Left ventricle myocardium inferior (tissue), 1 donor: ENCODE measurements around the gene ARHGEF4. TPM values are rescaled to one million over a fixed set of nuclear protein-coding genes. Genes with fewer than 3 reads are reported as not detected.

ENCODE experiments used
- DNase-seq: peaks from one replicate; pipeline ENCODE4 v3.0.0-alpha.2; 2020
- H3K27ac ChIP-seq: fragments of 200-600 bp; replicated peaks from 2 replicates; pipeline ENCODE4 v1.8.0; 2021
- H3K27me3 ChIP-seq: fragments of 200-600 bp; 2 replicates; pipeline ENCODE4 v1.8.0; 2021; ENCODE audit warnings: low read depth
- H3K36me3 ChIP-seq: fragments of 200-600 bp; 2 replicates; pipeline ENCODE4 v1.8.0; 2021
- H3K4me1 ChIP-seq: fragments of 200-600 bp; 2 replicates; pipeline ENCODE4 v1.8.0; 2021
- H3K4me3 ChIP-seq: fragments of 200-600 bp; 2 replicates; pipeline ENCODE4 v1.8.0; 2021; ENCODE audit warnings: mild to moderate bottlenecking, moderate library complexity
- H3K9me3 ChIP-seq: fragments of 200-600 bp; replicated peaks from 2 replicates; pipeline ENCODE4 v1.8.0; 2021
- intact Hi-C: fragments of 100-400 bp; cut with micrococcal nuclease; formaldehyde crosslinking; loops from one replicate; pipeline ENCODE4 v1.11.0; 2022
- total RNA-seq: library from RNA; stranded (reverse); fragmentation: NEBNext Ultra II Directional; extraction: Animal tissue kit (Norgen Biotek cat#: 25700); gene quantifications from one replicate; pipeline ENCODE4 v1.2.1, GENCODE V29; 2021
- TF ChIP-seq, protein P1 (sequence below): fragments of 200-600 bp; IDR thresholded peaks from 2 replicates; pipeline ENCODE4 v1.8.0; 2021; ENCODE audit warnings: antibody characterized with exemption, mild to moderate bottlenecking, borderline replicate concordance
- donor health status: DM: no; HTN: yes; CAD: no; lungs with severe emphysema.

The ARHGEF4 gene
- total RNA-seq, 1 donor from 2014 or later, result 5.3 TPM

DNA sequence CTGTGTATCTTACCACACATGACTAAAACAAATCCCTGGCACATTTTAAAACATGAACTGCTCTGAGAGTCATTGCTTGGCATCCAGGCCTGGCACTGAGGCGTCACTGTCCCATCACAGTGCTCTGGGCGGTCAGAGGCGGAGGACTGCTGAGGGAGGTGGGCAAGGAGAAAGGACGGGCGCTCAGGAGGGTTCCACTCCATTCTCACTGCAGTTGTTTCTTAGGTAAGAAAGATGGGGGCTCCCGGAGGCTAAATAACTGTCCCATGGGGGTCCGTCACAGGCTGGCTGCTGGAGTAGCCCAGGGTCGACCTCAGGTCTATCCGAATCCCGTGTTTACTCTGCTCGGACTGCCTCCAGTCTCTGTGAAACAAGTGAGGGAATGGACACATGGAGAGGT, 139.0 kb downstream of the ARHGEF4 start:
- no peak for DNase-seq
- H3K36me3 ChIP-seq, result no peaks in the 10 kb centered on the region
- no peak overlapping the region for H3K27ac ChIP-seq
- H3K27me3 ChIP-seq, result peaks cover 36% of the 10 kb centered on the region
- TF ChIP-seq, protein P1, sequence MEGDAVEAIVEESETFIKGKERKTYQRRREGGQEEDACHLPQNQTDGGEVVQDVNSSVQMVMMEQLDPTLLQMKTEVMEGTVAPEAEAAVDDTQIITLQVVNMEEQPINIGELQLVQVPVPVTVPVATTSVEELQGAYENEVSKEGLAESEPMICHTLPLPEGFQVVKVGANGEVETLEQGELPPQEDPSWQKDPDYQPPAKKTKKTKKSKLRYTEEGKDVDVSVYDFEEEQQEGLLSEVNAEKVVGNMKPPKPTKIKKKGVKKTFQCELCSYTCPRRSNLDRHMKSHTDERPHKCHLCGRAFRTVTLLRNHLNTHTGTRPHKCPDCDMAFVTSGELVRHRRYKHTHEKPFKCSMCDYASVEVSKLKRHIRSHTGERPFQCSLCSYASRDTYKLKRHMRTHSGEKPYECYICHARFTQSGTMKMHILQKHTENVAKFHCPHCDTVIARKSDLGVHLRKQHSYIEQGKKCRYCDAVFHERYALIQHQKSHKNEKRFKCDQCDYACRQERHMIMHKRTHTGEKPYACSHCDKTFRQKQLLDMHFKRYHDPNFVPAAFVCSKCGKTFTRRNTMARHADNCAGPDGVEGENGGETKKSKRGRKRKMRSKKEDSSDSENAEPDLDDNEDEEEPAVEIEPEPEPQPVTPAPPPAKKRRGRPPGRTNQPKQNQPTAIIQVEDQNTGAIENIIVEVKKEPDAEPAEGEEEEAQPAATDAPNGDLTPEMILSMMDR, result no peak
- H3K4me1 ChIP-seq, result no peaks in the 10 kb centered on the region
- intact Hi-C loops, result no loop called here
- H3K4me3 ChIP-seq, result no peak overlapping the region
- H3K9me3 ChIP-seq, result peaks cover 7% of the 10 kb centered on the region

DNA sequence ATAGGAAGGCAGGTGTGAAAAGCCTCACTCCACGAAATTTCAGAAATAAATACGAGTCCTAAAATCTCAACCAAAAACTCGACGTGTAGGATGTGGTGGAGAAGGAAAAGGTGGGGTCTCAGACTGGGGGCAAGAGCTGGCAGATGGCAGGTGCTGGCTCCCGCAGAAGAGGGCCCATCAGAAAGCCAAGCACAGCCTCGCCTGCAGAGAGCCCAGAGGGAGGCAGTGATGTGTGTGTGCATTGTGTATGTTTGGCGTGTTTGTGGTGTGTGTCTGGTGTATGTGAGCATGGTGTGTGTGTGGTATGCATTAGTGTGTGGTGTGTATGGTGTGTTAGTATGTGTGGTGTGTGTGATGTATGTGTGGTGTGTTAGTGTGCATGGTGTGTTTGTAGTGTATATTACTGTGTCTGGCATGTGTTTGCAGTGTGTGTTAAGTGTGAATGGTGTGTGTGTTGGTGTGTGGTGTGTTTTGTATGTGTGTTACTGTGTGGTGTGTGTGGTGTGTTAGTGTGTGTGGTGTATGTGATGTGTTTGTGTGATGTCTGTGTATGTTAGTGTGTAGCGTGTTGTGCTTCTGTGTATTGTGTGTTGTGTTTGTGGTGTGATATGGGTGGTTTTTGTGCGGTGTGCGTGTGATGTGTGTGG, 140.0 kb downstream of the ARHGEF4 start:
- Histone ChIP-seq H3K9me3 (peaks cover 7% of the 10 kb centered on the region), H3K27me3 (peaks cover 29% of the 10 kb centered on the region), H3K36me3 (no peaks in the 10 kb centered on the region), H3K4me1 (no peaks in the 10 kb centered on the region), H3K27ac (no peak overlapping the region), H3K4me3 (no peak overlapping the region)
- TF ChIP-seq, protein P1, result no peak
- intact Hi-C loops, result no loop called here
- no peak for DNase-seq

DNA sequence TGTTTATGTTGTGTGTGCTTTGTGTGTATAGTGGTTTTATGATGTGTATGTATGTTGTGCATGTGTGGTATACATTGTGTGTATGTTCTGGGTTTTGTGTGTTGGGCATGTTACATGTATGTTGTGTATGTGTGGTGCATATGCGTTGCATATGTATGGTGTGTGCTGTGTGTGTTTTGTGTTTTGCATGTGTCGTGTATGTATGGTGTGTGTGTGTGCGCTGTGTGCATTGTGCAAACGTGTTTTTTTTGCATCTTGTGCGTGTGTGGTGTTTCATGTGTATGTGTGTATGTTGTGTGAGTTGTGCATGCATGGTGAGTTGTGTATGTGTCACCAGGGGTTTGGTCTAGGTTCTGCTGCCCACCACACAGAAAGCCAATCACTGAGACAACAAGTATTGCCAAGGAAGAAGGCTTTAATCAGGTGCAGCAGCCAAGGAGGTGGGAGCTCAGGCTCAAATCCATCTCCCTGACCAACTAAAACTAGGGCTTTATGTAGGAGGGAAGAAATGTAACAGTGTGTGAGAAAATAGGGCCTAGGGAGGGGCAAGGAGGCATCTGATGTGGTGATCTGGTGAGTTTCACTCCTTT, 140.8 kb downstream of the ARHGEF4 start:
- H3K27me3 ChIP-seq, result peaks cover 28% of the 10 kb centered on the region
- intact Hi-C loops, result no loop called here
- peaks cover 7% of the 10 kb centered on the region for H3K9me3 ChIP-seq
- H3K36me3 ChIP-seq, result no peaks in the 10 kb centered on the region
- no peak for DNase-seq
- no peaks in the 10 kb centered on the region for H3K4me1 ChIP-seq
- H3K27ac ChIP-seq, result no peak overlapping the region
- no peak overlapping the region for H3K4me3 ChIP-seq
- TF ChIP-seq, protein P1, result no peak

DNA sequence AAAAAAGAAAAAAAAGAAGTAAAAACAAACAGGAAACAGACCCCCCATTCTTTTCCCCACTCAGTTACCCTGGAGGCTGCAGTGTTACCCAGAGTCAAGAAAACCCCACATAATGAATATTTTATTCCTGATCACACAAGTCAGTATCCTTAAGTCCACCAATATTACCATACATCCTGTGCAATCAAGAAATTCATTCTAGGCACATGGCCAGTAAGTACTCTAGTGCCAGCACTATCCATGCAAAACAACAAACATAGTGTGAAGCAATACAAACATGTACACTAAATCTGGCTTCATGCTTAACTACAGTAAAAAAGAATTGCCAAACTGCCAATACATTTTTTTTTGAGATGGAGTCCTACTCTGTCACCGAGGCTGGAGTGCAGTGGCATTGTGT, 145.0 kb downstream of the ARHGEF4 start:
- H3K36me3 ChIP-seq, result no peaks in the 10 kb centered on the region
- no peak overlapping the region for H3K27ac ChIP-seq
- no peak for DNase-seq
- TF ChIP-seq, protein P1, result no peak
- H3K27me3 ChIP-seq, result peaks cover 10% of the 10 kb centered on the region
- intact Hi-C loops, result no loop called here
- no peak overlapping the region for H3K4me3 ChIP-seq
- H3K4me1 ChIP-seq, result no peaks in the 10 kb centered on the region
- peaks cover 7% of the 10 kb centered on the region for H3K9me3 ChIP-seq

DNA sequence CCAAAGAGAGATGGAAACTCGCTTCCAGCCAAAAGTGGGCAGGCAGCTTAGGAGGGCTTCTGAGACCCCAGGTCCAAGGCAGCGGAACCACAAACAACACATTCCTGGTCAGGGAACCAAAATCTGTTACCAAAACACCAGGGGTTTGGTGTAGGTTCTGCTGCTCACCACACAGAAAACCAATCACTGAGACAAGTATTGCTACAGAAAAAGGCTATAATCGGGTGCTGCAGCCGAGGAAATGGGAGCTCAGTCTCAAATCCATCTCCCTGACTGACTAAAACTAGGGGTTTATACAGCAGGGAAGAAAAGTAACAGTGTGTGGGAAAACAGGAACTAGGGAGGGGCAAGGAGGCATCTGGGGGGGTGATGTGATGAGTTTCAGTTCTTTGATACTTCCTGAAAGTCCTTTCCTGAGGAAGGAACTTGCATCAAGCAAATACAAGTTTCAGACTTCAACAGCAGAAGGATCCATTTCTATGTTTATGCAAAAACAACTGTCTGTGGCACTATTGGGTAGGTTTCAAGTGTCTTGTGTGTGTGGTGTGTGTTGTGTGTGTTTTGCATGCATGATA, 148.6 kb downstream of the ARHGEF4 start:
- Histone ChIP-seq H3K9me3 (no peaks in the 10 kb centered on the region), H3K4me1 (no peaks in the 10 kb centered on the region), H3K4me3 (no peak overlapping the region), H3K27me3 (peaks cover 3% of the 10 kb centered on the region), H3K27ac (no peak overlapping the region), H3K36me3 (no peaks in the 10 kb centered on the region)
- DNase-seq, result no peak
- TF ChIP-seq, protein P1, result no peak
- intact Hi-C loops, result no loop called here
